HepG2 (cell line): ENCODE data around the gene PHKG2. TPM values are rescaled to one million over a fixed set of nuclear protein-coding genes. Genes with fewer than 3 reads are reported as not detected.

ENCODE experiments used
- ATF2 ChIP-seq: sonication (generic); formaldehyde crosslinking; IDR thresholded peaks from 2 replicates; pipeline ENCODE4 v1.4.0; 2020; ENCODE audit warnings: missing genetic modification reagents
- DMTF1 ChIP-seq: sonication (generic); formaldehyde crosslinking; IDR thresholded peaks from 2 replicates; pipeline ENCODE4 v1.4.0; 2020; ENCODE audit warnings: mild to moderate bottlenecking, missing genetic modification reagents
- HIVEP1 ChIP-seq: sonication (generic); formaldehyde crosslinking; IDR thresholded peaks from 2 replicates; pipeline ENCODE4 v1.4.0; 2020; ENCODE audit warnings: mild to moderate bottlenecking, missing genetic modification reagents
- HNF4G ChIP-seq, 2 experiments: sonication (generic) in 1 of 2; formaldehyde crosslinking in 1 of 2; IDR thresholded peaks; 2 replicates each; pipeline versions ENCODE4 v1.4.0 to v1.6.1; 2011 to 2020; ENCODE audit warnings: borderline replicate concordance in 2 of 2, low read depth in 2 of 2, mild to moderate bottlenecking in 2 of 2, low read length in 1 of 2, missing genetic modification reagents in 1 of 2, moderate library complexity in 1 of 2
- MAX ChIP-seq: IDR thresholded peaks from 2 replicates; pipeline ENCODE4 v1.6.1; 2012; ENCODE audit warnings: inconsistent platforms
- NFYC ChIP-seq: IDR thresholded peaks from 2 replicates; pipeline ENCODE4 v1.6.1; 2016; ENCODE audit warnings: missing genetic modification reagents, missing compliant biosample characterization
- NR3C1 ChIP-seq: sonication (generic); formaldehyde crosslinking; IDR thresholded peaks from 2 replicates; pipeline ENCODE4 v1.4.0; 2020; ENCODE audit warnings: missing genetic modification reagents
- PHF20 ChIP-seq: sonication (generic); formaldehyde crosslinking; IDR thresholded peaks from 2 replicates; pipeline ENCODE4 v1.5.0; 2020; ENCODE audit warnings: mild to moderate bottlenecking, missing genetic modification reagents
- PHF8 ChIP-seq: sonication (generic); formaldehyde crosslinking; IDR thresholded peaks from 2 replicates; pipeline ENCODE4 v1.5.0; 2020; ENCODE audit warnings: missing genetic modification reagents
- POLR2A ChIP-seq, 2 experiments: IDR thresholded peaks; 2 replicates each; pipeline ENCODE4 v1.6.1; 2011; ENCODE audit warnings: low read depth in 2 of 2, low read length in 2 of 2, mild to moderate bottlenecking in 1 of 2, moderate library complexity in 1 of 2; ENCODE audit not compliant: insufficient read depth in 1 of 2
- POLR2G ChIP-seq: fragments of 200-400 bp; formaldehyde crosslinking; IDR thresholded peaks from 2 replicates; pipeline ENCODE4 v1.6.1; 2018; ENCODE audit warnings: mild to moderate bottlenecking, low read depth, low read length, moderate library complexity
- SP140L ChIP-seq: sonication (generic); formaldehyde crosslinking; IDR thresholded peaks from 2 replicates; pipeline ENCODE4 v1.4.0; 2020; ENCODE audit warnings: missing genetic modification reagents, borderline replicate concordance
- ZMYM2 ChIP-seq: sonication (generic); formaldehyde crosslinking; IDR thresholded peaks from 2 replicates; pipeline ENCODE4 v1.8.0; 2022; ENCODE audit warnings: mild to moderate bottlenecking, missing genetic modification reagents
- ZNF101 ChIP-seq: sonication (generic); formaldehyde crosslinking; IDR thresholded peaks from 2 replicates; pipeline ENCODE4 v1.4.0; 2020; ENCODE audit warnings: mild to moderate bottlenecking, low read depth, missing genetic modification reagents, borderline replicate concordance
- ZNF326 ChIP-seq: sonication (generic); formaldehyde crosslinking; IDR thresholded peaks from 2 replicates; pipeline ENCODE4 v1.4.0; 2020; ENCODE audit warnings: missing genetic modification reagents, borderline replicate concordance
- ZNF556 ChIP-seq: sonication (generic); formaldehyde crosslinking; IDR thresholded peaks from 2 replicates; pipeline ENCODE4 v1.4.0; 2020; ENCODE audit warnings: mild to moderate bottlenecking, missing genetic modification reagents, borderline replicate concordance
- ZNF558 ChIP-seq: sonication (generic); formaldehyde crosslinking; IDR thresholded peaks from 2 replicates; pipeline ENCODE4 v1.9.0; 2022; ENCODE audit warnings: mild to moderate bottlenecking, missing genetic modification reagents, borderline replicate concordance
- ZNF572 ChIP-seq: sonication (generic); formaldehyde crosslinking; IDR thresholded peaks from 2 replicates; pipeline ENCODE4 v1.5.1; 2020; ENCODE audit warnings: mild to moderate bottlenecking, missing genetic modification reagents
- ZNF800 ChIP-seq: sonication (generic); formaldehyde crosslinking; IDR thresholded peaks from 2 replicates; pipeline ENCODE4 v1.4.0; 2020; ENCODE audit warnings: missing genetic modification reagents
- ZNF878 ChIP-seq: sonication (generic); formaldehyde crosslinking; IDR thresholded peaks from 2 replicates; pipeline ENCODE4 v1.8.1; 2023; ENCODE audit warnings: mild to moderate bottlenecking, missing genetic modification reagents, moderate library complexity
- ZSCAN12 ChIP-seq: sonication (generic); formaldehyde crosslinking; IDR thresholded peaks from 2 replicates; pipeline ENCODE4 v1.9.0; 2021; ENCODE audit warnings: mild to moderate bottlenecking, missing genetic modification reagents
- polyA plus RNA-seq, 8 experiments: library from polyadenylated mRNA; depleted of rRNA in 3 of 8; stranded (reverse) in 7 of 8; unstranded in 1 of 8; fragments of >200 nt; fragmentation: Illumina TruSeq in 4 of 8; extraction: Trizol in 4 of 8; gene quantifications; 2 replicates each; pipeline versions ENCODE4 v1.2.1 to v1.2.3, GENCODE V29; 2011 to 2016; ENCODE audit warnings: low read depth in 4 of 8, missing spikeins in 1 of 8, mixed read lengths in 1 of 8; ENCODE audit not compliant: insufficient read depth in 1 of 8
- total RNA-seq, 5 experiments: library from RNA; depleted of rRNA; stranded (reverse); fragments of >200 nt; fragmentation: Illumina TruSeq; extraction: Trizol; gene quantifications; 2 replicates each; pipeline ENCODE4 v1.2.3, GENCODE V29; 2016; ENCODE audit warnings: low read depth in 1 of 5
- TF ChIP-seq, protein P1 (sequence below): sonication (generic); formaldehyde crosslinking; IDR thresholded peaks from 2 replicates; pipeline ENCODE4 v1.4.0; 2020; ENCODE audit warnings: mild to moderate bottlenecking, missing genetic modification reagents

Gene PHKG2
- total and polyA plus RNA-seq, 2 of the 13 experiments (the other 11 are each of a cell fraction or from before 2014, with no cell fraction given) = 37.4 to 42.1 TPM

DNA sequence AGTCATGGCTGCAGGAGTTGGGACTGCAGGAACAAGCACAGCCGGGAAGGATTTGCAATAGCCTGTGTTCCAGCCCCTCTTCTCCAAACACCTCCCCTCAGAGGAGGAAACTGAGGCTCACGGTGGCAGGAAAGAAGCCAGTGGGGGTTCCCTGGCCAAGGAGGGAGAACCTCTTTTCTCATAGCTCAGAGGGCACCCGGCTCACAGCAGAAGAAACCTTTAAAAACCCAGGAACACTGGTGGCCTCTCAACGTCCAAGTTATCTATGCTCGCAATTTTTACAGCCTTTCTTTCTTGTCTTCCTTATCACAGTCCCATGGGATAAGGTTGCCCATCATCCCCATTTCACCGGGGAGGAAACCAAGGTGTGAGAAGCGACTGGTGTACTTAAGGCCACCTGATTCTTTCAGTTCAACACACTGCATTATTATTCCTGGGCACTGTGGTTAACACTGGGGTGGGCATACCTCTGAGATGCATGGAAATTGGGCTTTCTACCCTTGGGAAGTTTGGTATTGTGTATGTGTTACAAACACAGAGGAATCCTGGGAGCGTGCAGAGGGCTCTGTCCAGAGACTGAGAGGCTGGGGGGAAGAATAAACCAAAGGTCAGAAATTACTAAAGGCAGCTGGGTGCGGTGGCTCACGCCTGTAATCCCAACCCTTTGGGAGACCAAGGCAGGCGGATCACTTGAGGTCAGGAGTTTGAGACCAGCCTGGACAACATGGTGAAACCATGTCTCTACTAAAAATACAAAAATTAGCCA is 39.6 kb downstream of the PHKG2 start (continued):
- TF ChIP-seq HIVEP1 (CRISPR knock-in tag) (no peak; the same call in 1 of the 2 replicates), PHF8 (CRISPR knock-in tag) (no peak; the same call in 1 of the 2 replicates), MAX (0 out of 2 replicates have a peak, but pooled peaks have one; percentile 6), DMTF1 (CRISPR knock-in tag) (no peak), ZMYM2 (CRISPR knock-in tag) (peak; percentile 92; the same call in 1 of the 2 replicates), ZNF800 (CRISPR knock-in tag) (no peak), ZNF878 (CRISPR knock-in tag) (no peak), ZNF572 (CRISPR knock-in tag) (0 out of 2 replicates have a peak, but pooled peaks have one; percentile 64), HNF4G (IDR thresholded peaks at IDR 0.05; ENCODE audit: borderline replicate concordance, low read depth, low read length) (peak; percentile 54), HNF4G (CRISPR knock-in tag; IDR thresholded peaks at IDR 0.05; ENCODE audit: borderline replicate concordance, low read depth) (no peak; the same call in 1 of the 2 replicates), ATF2 (CRISPR knock-in tag) (no peak), POLR2A (IDR thresholded peaks at IDR 0.05; ENCODE audit: insufficient read depth in 1 of 2, low read depth in 2 of 2, low read length in 2 of 2) (peak in 1 of 2 experiments; percentile 46; a peak in 1 of 4 replicates), ZNF558 (CRISPR knock-in tag) (no peak), ZSCAN12 (CRISPR knock-in tag) (no peak), SP140L (no peak), NFYC (no peak), PHF20 (CRISPR knock-in tag) (peak; percentile 52; the same call in 1 of the 2 replicates), ZNF326 (CRISPR knock-in tag) (no peak), ZNF556 (no peak; the same call in 1 of the 2 replicates), ZNF101 (CRISPR knock-in tag) (no peak), POLR2G (peak; percentile 0; the same call in 1 of the 2 replicates), NR3C1 (CRISPR knock-in tag) (no peak)
- TF ChIP-seq, protein P1, sequence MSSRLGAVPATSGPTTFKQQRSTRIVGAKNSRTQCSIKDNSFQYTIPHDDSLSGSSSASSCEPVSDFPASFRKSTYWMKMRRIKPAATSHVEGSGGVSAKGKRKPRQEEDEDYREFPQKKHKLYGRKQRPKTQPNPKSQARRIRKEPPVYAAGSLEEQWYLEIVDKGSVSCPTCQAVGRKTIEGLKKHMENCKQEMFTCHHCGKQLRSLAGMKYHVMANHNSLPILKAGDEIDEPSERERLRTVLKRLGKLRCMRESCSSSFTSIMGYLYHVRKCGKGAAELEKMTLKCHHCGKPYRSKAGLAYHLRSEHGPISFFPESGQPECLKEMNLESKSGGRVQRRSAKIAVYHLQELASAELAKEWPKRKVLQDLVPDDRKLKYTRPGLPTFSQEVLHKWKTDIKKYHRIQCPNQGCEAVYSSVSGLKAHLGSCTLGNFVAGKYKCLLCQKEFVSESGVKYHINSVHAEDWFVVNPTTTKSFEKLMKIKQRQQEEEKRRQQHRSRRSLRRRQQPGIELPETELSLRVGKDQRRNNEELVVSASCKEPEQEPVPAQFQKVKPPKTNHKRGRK (CRISPR knock-in tag) = no peak; the same call in none of the 2 replicates
